ENCODE results near the gene FOXP1.

Gene FOXP1

DNA sequence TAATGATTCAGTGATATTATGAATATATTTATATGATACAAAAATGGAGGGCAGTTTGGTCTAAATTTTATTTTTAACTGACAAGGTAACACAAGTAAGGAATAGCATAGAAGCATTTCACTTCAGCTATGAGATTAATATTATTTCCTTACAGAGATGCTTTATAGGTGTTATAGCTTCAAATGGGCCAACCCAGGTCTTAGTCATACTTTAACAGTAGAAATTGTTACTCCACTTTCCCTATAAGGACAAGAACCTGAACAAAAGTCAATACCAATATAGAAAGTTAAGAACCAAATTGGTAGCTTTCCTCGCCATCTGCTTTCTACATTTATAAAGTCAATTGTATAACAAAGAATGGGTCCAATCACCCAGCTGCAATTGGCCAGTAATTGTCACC, 570.6 kb downstream of the FOXP1 start:
- H3K4me3 ChIP-seq (ENCODE audit: low read length): no peak overlapping the region
- no peak for TF ChIP-seq ZNF274 (IDR thresholded peaks at IDR 0.05; ENCODE audit: low read depth, low read length)

- no peak for TF ChIP-seq ZNF274 (IDR thresholded peaks at IDR 0.05; ENCODE audit: low read depth, low read length)
- H3K4me3 ChIP-seq (ENCODE audit: low read length): peak overlapping the region; percentile 19; the same call in 1 of the 2 replicates
Observed at GRCh38 chr3:71011565-71012287, 571.8 kb downstream of the FOXP1 start.

DNA sequence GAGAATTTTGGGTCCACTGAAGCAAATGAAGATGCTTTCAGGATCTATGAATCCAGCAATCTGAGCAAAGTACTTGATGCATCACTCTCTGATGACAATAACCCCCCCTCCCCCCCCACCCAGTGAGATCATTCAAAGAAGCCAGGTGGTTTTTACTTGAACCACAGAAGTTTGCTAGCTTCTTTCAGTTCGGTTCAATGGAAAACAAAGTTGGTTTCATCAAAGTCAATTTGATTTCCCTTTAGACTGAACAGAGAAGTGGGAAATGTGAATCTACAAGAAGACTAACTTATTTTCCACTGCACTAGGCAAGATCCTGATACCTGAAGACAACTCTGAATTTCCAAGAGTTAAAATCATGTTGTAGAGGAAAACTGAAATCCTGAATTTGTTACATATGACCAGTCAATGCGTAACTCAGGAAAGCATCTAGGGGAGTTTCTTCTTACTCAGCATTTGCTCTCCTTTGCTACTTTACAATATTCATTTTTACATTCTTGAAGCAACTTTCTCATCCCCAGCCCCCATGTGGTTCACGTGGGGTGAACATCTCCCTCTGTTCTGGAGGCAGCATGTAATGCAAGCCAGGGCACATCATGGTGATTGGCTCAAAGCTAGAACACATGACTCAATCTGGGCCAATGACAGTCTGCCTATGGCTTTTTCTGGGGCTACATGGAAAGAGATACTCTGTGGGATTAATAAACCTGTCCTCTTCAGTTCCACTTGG, 572.6 kb downstream of the FOXP1 start:
- no peak for TF ChIP-seq ZNF274 (IDR thresholded peaks at IDR 0.05; ENCODE audit: low read depth, low read length)
- peak overlapping the region; percentile 19; the same call in 1 of the 2 replicates for H3K4me3 ChIP-seq (ENCODE audit: low read length)

GRCh38 chr3:71008350-71008935, 575.1 kb downstream of the FOXP1 start:
- TF ChIP-seq ZNF274 (IDR thresholded peaks at IDR 0.05; ENCODE audit: low read depth, low read length): no peak
- H3K4me3 ChIP-seq (ENCODE audit: low read length): no peak overlapping the region

DNA sequence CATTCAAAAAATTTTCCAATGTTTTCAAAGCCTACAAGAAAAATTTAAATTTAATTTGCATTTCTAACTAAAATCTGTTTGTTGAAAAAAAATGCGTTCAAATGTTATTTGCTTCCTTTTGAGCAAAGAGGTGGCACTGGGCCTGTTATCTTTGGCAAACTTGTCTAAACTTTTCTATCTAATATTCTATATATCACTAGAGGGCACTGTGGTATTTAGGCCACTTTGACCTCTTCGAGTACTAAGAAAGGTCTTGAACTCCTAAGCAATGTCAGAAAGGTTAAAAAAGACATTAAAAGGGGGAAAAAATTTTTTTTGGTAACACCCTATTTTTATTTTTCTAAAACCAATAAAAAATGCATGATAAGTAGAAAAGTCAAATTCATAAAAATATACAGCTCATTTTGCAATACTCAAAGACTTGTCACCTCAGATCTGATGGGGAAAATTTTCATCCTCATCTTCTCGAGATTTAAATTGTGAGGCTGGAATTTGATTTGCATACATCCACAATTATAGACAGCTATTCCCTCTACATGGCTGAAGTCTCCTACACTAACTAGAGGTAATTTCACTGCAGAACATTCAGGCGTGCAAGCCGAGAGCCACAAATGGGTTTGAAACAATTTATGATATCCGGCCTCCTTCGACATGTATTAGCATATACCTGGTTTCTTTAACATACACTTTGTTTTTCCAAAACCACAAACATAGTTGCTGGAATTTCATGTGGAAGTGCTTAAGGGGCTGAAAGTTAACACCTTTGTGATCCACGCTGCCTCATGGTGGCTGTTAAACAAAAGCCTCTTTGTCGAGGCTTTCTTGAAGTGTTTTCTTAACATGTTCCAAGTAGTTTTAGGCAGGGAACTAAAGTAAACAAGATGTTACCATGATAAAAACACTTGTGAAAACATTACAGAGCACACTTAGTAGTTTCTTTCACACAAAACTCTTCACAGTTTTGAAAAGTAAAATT, 576.4 kb downstream of the FOXP1 start:
- TF ChIP-seq ZNF274 (IDR thresholded peaks at IDR 0.05; ENCODE audit: low read depth, low read length): no peak
- H3K4me3 ChIP-seq (ENCODE audit: low read length): no peak overlapping the region

GRCh38 chr3:71005702-71006321, 577.7 kb downstream of the FOXP1 start:
- no peak for TF ChIP-seq ZNF274 (IDR thresholded peaks at IDR 0.05; ENCODE audit: low read depth, low read length)

GRCh38 chr3:71003511-71003910, 580.0 kb downstream of the FOXP1 start:
- H3K4me3 ChIP-seq (ENCODE audit: low read length): no peak overlapping the region
- no peak for TF ChIP-seq ZNF274 (IDR thresholded peaks at IDR 0.05; ENCODE audit: low read depth, low read length)

More at GRCh38 chr3:71005702-71006321, 577.7 kb downstream of the FOXP1 start:
- no peak overlapping the region for H3K4me3 ChIP-seq (ENCODE audit: low read length)

- TF ChIP-seq ZNF274 (IDR thresholded peaks at IDR 0.05; ENCODE audit: low read depth, low read length): no peak
- no peak overlapping the region for H3K4me3 ChIP-seq (ENCODE audit: low read length)
Observed at GRCh38 chr3:71002298-71002697, 581.2 kb downstream of the FOXP1 start.

DNA sequence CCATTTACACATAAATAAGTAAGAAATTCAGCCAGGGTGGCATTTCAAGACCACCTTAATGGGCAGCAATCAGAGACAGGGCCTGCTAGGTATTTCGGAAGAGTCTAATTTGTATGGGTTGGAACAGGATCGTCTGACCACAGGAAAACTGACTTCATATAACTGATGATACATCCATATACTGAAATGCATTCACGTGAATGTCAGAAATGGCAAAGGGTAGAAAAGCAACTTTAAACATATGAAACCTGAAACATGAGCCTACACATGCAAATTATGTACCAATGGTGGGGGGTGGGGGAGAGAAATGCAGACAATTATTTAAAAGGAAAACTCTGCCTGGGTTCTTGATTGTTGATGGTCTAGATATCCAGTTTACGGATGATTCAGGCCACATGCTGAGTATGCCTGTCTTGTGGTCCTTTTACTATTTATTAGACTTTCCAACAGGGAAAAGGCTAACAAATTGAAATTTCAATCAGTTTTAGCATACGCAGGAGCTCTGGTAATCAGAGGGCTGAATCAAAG, 582.2 kb downstream of the FOXP1 start:
- H3K4me3 ChIP-seq (ENCODE audit: low read length): no peak overlapping the region
- no peak for TF ChIP-seq ZNF274 (IDR thresholded peaks at IDR 0.05; ENCODE audit: low read depth, low read length)

- TF ChIP-seq ZNF274 (IDR thresholded peaks at IDR 0.05; ENCODE audit: low read depth, low read length): no peak
- H3K4me3 ChIP-seq (ENCODE audit: low read length): no peak overlapping the region
Observed at GRCh38 chr3:71000483-71000882, 583.0 kb downstream of the FOXP1 start.

DNA sequence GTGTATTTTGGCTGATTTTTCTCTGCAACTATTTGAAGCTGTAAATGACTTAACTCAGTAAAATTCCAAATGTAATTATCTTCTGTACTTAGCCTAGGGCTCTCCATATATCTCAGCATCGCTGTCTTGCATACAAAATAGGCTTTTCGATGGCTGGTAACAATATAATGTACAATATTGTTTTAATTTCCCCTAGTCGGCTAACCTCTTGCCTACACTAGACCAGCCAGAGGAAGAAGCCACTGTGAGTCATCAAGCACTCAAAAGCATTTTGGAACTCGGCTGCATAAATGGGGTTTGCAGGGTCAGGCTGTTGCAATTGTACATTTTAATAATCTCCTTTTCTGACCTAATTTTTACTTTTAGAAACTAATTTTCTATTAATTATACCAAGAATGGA, 583.8 kb downstream of the FOXP1 start:
- no peak overlapping the region for H3K4me3 ChIP-seq (ENCODE audit: low read length)
- TF ChIP-seq ZNF274 (IDR thresholded peaks at IDR 0.05; ENCODE audit: low read depth, low read length): no peak

DNA sequence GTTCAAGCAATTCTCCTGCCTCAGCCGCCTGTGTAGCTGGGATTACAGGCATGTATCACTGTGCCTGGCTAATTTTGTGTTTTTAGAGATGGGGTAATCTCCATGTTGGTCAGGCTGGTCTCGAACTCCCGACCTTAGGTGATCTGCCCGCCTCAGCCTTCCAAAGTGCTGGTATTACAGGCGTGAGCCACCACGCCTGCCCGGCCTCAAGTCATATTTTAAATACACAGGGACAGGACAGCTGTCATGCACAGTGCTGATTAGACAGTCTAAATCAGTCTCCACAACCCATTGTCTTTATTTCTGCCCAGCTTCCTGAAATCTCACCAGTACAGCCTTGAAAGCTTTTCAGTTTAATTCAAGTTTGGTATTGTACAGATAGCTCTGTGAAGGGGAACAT, 587.4 kb downstream of the FOXP1 start:
- no peak for TF ChIP-seq ZNF274 (IDR thresholded peaks at IDR 0.05; ENCODE audit: low read depth, low read length)
- no peak overlapping the region for H3K4me3 ChIP-seq (ENCODE audit: low read length)

GRCh38 chr3:70994644-70995043, 588.9 kb downstream of the FOXP1 start:
- H3K4me3 ChIP-seq (ENCODE audit: low read length): no peak overlapping the region
- TF ChIP-seq ZNF274 (IDR thresholded peaks at IDR 0.05; ENCODE audit: low read depth, low read length): no peak
